Stomach (tissue), 9 donors: Measurements from ENCODE around the gene EIF4EBP2. TPM values are rescaled to one million over a fixed set of nuclear protein-coding genes. Genes with fewer than 3 reads are reported as not detected.
A peak's percentile ranks its signal among the peaks of the same experiment; 100 is the strongest.

Experiments used
- DNase-seq, 2 donors: peaks; one replicate each; pipeline versions ENCODE4 v3.0.0 to v3.0.0-alpha.2; 2013 to 2019
- H3K27ac ChIP-seq, 5 donors: fragments of 200-600 bp in 4 of 5; sonication (generic) in 4 of 5; one replicate each; pipeline ENCODE4 v1.5.1; 2013 to 2019; ENCODE audit warnings: mild to moderate bottlenecking in 1 of 5, moderate library complexity in 1 of 5
- H3K27me3 ChIP-seq, 3 donors: fragments of 200-600 bp; sonication (generic); one replicate each; pipeline ENCODE4 v1.5.1; 2017 to 2019; ENCODE audit warnings: mixed run types in 1 of 3
- H3K36me3 ChIP-seq, 4 donors: fragments of 200-600 bp; sonication (generic); 1 replicate in 3 of 4; 2 replicates in 1 of 4; pipeline ENCODE4 v1.5.1; 2016 to 2019
- H3K4me1 ChIP-seq, 4 donors: fragments of 200-600 bp; sonication (generic); one replicate each; pipeline ENCODE4 v1.5.1; 2016 to 2019
- H3K4me3 ChIP-seq, 4 donors: fragments of 200-600 bp; sonication (generic) in 3 of 4; one replicate each; pipeline ENCODE4 v1.5.1; 2016 to 2019; ENCODE audit warnings: mild to moderate bottlenecking in 1 of 4
- H3K9me3 ChIP-seq, 4 donors: fragments of 200-600 bp; sonication (generic); one replicate each; pipeline ENCODE4 v1.5.1; 2016 to 2019
- CTCF ChIP-seq, 7 experiments: fragments of 450-650 bp in 4 of 7; fragments of 200-600 bp in 3 of 7; sonication (generic) in 3 of 7; IDR thresholded peaks; one replicate each; pipeline ENCODE4 v1.5.1; 2016 to 2019; ENCODE audit warnings: antibody characterized with exemption in 7 of 7, control low read depth in 2 of 7, mild to moderate bottlenecking in 1 of 7
- EP300 ChIP-seq: sonication (generic); formaldehyde crosslinking; IDR thresholded peaks from one replicate; pipeline ENCODE4 v1.6.1; 2017; ENCODE audit warnings: antibody characterized with exemption
- POLR2A ChIP-seq, 4 donors: fragments of 450-650 bp; IDR thresholded peaks; one replicate each; pipeline ENCODE4 v1.6.1; 2016; ENCODE audit warnings: antibody characterized with exemption in 4 of 4, control low read depth in 2 of 4, mild to moderate bottlenecking in 1 of 4, moderate library complexity in 1 of 4
- POLR2AphosphoS5 ChIP-seq, 3 donors: sonication (generic); formaldehyde crosslinking; IDR thresholded peaks; one replicate each; pipeline ENCODE4 v1.6.1; 2016; ENCODE audit warnings: antibody characterized with exemption in 3 of 3
- WGBS, 5 donors: extraction: QIAGEN DNeasy Blood & Tissue Kit in 3 of 5; methylation state at CpG; one replicate each; pipeline versions ENCODE4 v1.1.5 to v1.1.7; 2013 to 2018; 5-methylcytosine and 5-hydroxymethylcytosine counted together
- intact Hi-C: fragments of 100-400 bp; cut with DNase I; formaldehyde crosslinking; loops from one replicate; pipeline ENCODE4 v1.15.1; 2023; ENCODE audit warnings: low total_unique reads
- polyA plus RNA-seq, 3 donors: library from polyadenylated mRNA; stranded (reverse); fragments of 200-250 nt; gene quantifications; one replicate each; pipeline ENCODE4 v1.2.3, GENCODE V29; 2013
- total RNA-seq, 5 donors: library from RNA; depleted of rRNA; stranded (reverse); fragments of >200 nt; gene quantifications; one replicate each; pipeline versions ENCODE4 v1.1.0 to v1.2.3, GENCODE V29; 2014 to 2016
- donor health status: healthy with polysubstance abuse.
- donor health status: Bipolar disorder and iron deficiency.
- donor health status: healthy.

Gene EIF4EBP2
- total and polyA plus RNA-seq, 8 donors: 18.9 to 74.7 (median 47.3) TPM

- DNase-seq: peak in 1 of 2 donors; percentile 85
- peak overlapping the region in 1 of 5 donors; percentile 70 for H3K27ac ChIP-seq
- no peaks in the 10 kb centered on the region for H3K36me3 ChIP-seq
- peaks cover 0 to 44% (median 15%) of the 10 kb centered on the region in 3 donors for H3K27me3 ChIP-seq
- H3K4me1 ChIP-seq: peaks cover 5 to 25% (median 15%) of the 10 kb centered on the region in 4 donors
- H3K4me3 ChIP-seq: no peak overlapping the region
- 47 to 54% (median 47%) methylated on average over 8 of the region's 8 CpGs for WGBS, 5 donors
- intact Hi-C loops: no loop called here
- TF ChIP-seq CTCF (IDR thresholded peaks at IDR 0.05) (no peak), POLR2AphosphoS5 (IDR thresholded peaks at IDR 0.05) (peak in 2 of 3 donors; percentile 19 to 29), EP300 (no peak), POLR2A (IDR thresholded peaks at IDR 0.05) (no peak)
- no peaks in the 10 kb centered on the region for H3K9me3 ChIP-seq
These were observed 42.0 kb downstream of the EIF4EBP2 start for GRCh38 chr10:70445718-70446657.

GRCh38 chr10:70448236-70448635 lies 44.3 kb downstream of the EIF4EBP2 start:
- Histone ChIP-seq H3K36me3 (no peaks in the 10 kb centered on the region), H3K9me3 (no peaks in the 10 kb centered on the region), H3K4me1 (peaks cover 0 to 18% (median 8%) of the 10 kb centered on the region in 4 donors), H3K27ac (no peak overlapping the region), H3K27me3 (peaks cover 0 to 22% (median 0%) of the 10 kb centered on the region in 3 donors), H3K4me3 (no peak overlapping the region)
- TF ChIP-seq CTCF (IDR thresholded peaks at IDR 0.05): no peak
- TF ChIP-seq POLR2A (IDR thresholded peaks at IDR 0.05): no peak
- 46 to 84% (median 65%) methylated on average over 2 of the region's 2 CpGs for WGBS, 5 donors
- peak in 1 of 2 donors; percentile 44 for DNase-seq
- intact Hi-C loops: no loop called here

GRCh38 chr10:70455213-70455630 lies 51.3 kb downstream of the EIF4EBP2 start:
- no peaks in the 10 kb centered on the region for H3K36me3 ChIP-seq
- intact Hi-C loops: loop anchor here (10.0 kb wide), 1 partner anchor 300 kb away; no protein-coding TSS in a partner anchor
- TF ChIP-seq POLR2A (IDR thresholded peaks at IDR 0.05): no peak
- TF ChIP-seq EP300: no peak
- TF ChIP-seq CTCF (IDR thresholded peaks at IDR 0.05): no peak
- no peak for TF ChIP-seq POLR2AphosphoS5 (IDR thresholded peaks at IDR 0.05)
- peaks cover 18 to 24% (median 21%) of the 10 kb centered on the region in 4 donors for H3K4me1 ChIP-seq
- H3K27me3 ChIP-seq: peaks cover 0 to 53% (median 27%) of the 10 kb centered on the region in 3 donors
- H3K4me3 ChIP-seq: no peak overlapping the region
- DNase-seq: no peak
- WGBS, 5 donors: 47 to 72% (median 62%) methylated on average over 5 to 6 of the region's 6 CpGs
- H3K27ac ChIP-seq: no peak overlapping the region
- H3K9me3 ChIP-seq: no peaks in the 10 kb centered on the region

- 46 to 67% (median 61%) methylated on average over 8 of the region's 8 CpGs for WGBS, 5 donors
- no peak for DNase-seq
- Histone ChIP-seq H3K27ac (no peak overlapping the region), H3K4me1 (peaks cover 18 to 24% (median 21%) of the 10 kb centered on the region in 4 donors), H3K27me3 (peaks cover 0 to 50% (median 27%) of the 10 kb centered on the region in 3 donors), H3K36me3 (no peaks in the 10 kb centered on the region), H3K4me3 (no peak overlapping the region), H3K9me3 (no peaks in the 10 kb centered on the region)
- no peak for TF ChIP-seq EP300
- no peak for TF ChIP-seq POLR2AphosphoS5 (IDR thresholded peaks at IDR 0.05)
- TF ChIP-seq CTCF (IDR thresholded peaks at IDR 0.05): no peak
- no peak for TF ChIP-seq POLR2A (IDR thresholded peaks at IDR 0.05)
- intact Hi-C loops: loop anchor here (10.0 kb wide), 1 partner anchor 299 kb away; no protein-coding TSS in a partner anchor
These were observed 52.2 kb downstream of the EIF4EBP2 start for GRCh38 chr10:70456164-70456563.
